Stimulated activated memory B cell treated with anti-CD40 and anti-IgM and Interleukin-4, amounts not matched to agents 10 μg/mL and 1 μg/mL and 100 μg/mL, for 72 hours (primary cell): ENCODE measurements around the gene FBXO47.
A peak's percentile ranks its signal among the peaks of the same experiment; 100 is the strongest.
"Not testable (repeated sequence)": the region's sequence is repeated elsewhere in the genome, so short reads cannot be mapped to it uniquely, and the experiment has no call there.

Source experiments
- ATAC-seq: fragments of 150-1000 bp; cut with Tn5 transposase; 2 replicates; pipeline ENCODE4 v1.10.0; 2021
- H3K27ac Mint-ChIP-seq: one replicate; pipeline ENCODE4 v1.8.0; 2022; ENCODE audit warnings: mild to moderate bottlenecking, mixed read lengths
- H3K27me3 Mint-ChIP-seq: one replicate; pipeline ENCODE4 v1.8.0; 2022; ENCODE audit warnings: mixed read lengths
- H3K36me3 Mint-ChIP-seq: one replicate; pipeline ENCODE4 v1.8.0; 2022; ENCODE audit warnings: mixed read lengths
- H3K4me1 Mint-ChIP-seq: one replicate; pipeline ENCODE4 v1.8.0; 2022; ENCODE audit warnings: mixed read lengths
- H3K4me3 Mint-ChIP-seq: one replicate; pipeline ENCODE4 v1.8.0; 2022; ENCODE audit warnings: mild to moderate bottlenecking, moderate library complexity, mixed read lengths
- H3K9me3 Mint-ChIP-seq: one replicate; pipeline ENCODE4 v1.8.0; 2022; ENCODE audit warnings: mixed read lengths

The FBXO47 gene

GRCh38 chr17:38918916-38919315 lies 48.3 kb downstream of the FBXO47 start:
- peak overlapping the region; percentile 76 for H3K27ac Mint-ChIP-seq
- peaks cover 62% of the 10 kb centered on the region for H3K36me3 Mint-ChIP-seq
- H3K27me3 Mint-ChIP-seq = no peaks in the 10 kb centered on the region
- no peaks in the 10 kb centered on the region for H3K9me3 Mint-ChIP-seq
- no peak for ATAC-seq
- peaks cover 37% of the 10 kb centered on the region for H3K4me1 Mint-ChIP-seq
- no peak overlapping the region for H3K4me3 Mint-ChIP-seq

GRCh38 chr17:38918129-38918913 lies 48.9 kb downstream of the FBXO47 start:
- no peak overlapping the region for H3K4me3 Mint-ChIP-seq
- peaks cover 37% of the 10 kb centered on the region for H3K4me1 Mint-ChIP-seq
- peaks cover 68% of the 10 kb centered on the region for H3K36me3 Mint-ChIP-seq
- no peak overlapping the region for H3K27ac Mint-ChIP-seq
- ATAC-seq = no peak
- no peaks in the 10 kb centered on the region for H3K9me3 Mint-ChIP-seq
- H3K27me3 Mint-ChIP-seq = no peaks in the 10 kb centered on the region

- Mint-ChIP-seq H3K4me1 (peaks cover 36% of the 10 kb centered on the region), H3K27ac (no peak overlapping the region), H3K36me3 (peaks cover 75% of the 10 kb centered on the region), H3K4me3 (no peak overlapping the region), H3K27me3 (no peaks in the 10 kb centered on the region), H3K9me3 (no peaks in the 10 kb centered on the region)
- no peak for ATAC-seq
These were observed 49.9 kb downstream of the FBXO47 start for GRCh38 chr17:38917259-38917658.

- no peak for ATAC-seq
- Mint-ChIP-seq H3K4me1 (peaks cover 31% of the 10 kb centered on the region), H3K9me3 (no peaks in the 10 kb centered on the region), H3K27ac (no peak overlapping the region), H3K36me3 (peaks cover 78% of the 10 kb centered on the region), H3K4me3 (no peak overlapping the region), H3K27me3 (no peaks in the 10 kb centered on the region)
These were observed 50.4 kb downstream of the FBXO47 start for GRCh38 chr17:38916771-38917170.

GRCh38 chr17:38915639-38915995 lies 51.6 kb downstream of the FBXO47 start:
- Mint-ChIP-seq H3K27ac (peak overlapping the region; percentile 46), H3K4me1 (peaks cover 20% of the 10 kb centered on the region), H3K9me3 (no peaks in the 10 kb centered on the region), H3K4me3 (no peak overlapping the region), H3K27me3 (no peaks in the 10 kb centered on the region), H3K36me3 (peaks cover 74% of the 10 kb centered on the region)
- ATAC-seq = no peak

GRCh38 chr17:38914741-38915638 lies 52.2 kb downstream of the FBXO47 start:
- H3K36me3 Mint-ChIP-seq = peaks cover 68% of the 10 kb centered on the region
- H3K27me3 Mint-ChIP-seq = no peaks in the 10 kb centered on the region
- H3K4me1 Mint-ChIP-seq = peaks cover 13% of the 10 kb centered on the region
- no peak overlapping the region for H3K4me3 Mint-ChIP-seq
- H3K27ac Mint-ChIP-seq = peak overlapping the region; percentile 46
- no peaks in the 10 kb centered on the region for H3K9me3 Mint-ChIP-seq
- ATAC-seq = no peak

GRCh38 chr17:38912221-38912813 lies 54.9 kb downstream of the FBXO47 start:
- Mint-ChIP-seq H3K4me1 (peaks cover 21% of the 10 kb centered on the region), H3K27ac (no peak overlapping the region)

GRCh38 chr17:38911731-38912081 lies 55.5 kb downstream of the FBXO47 start:
- Mint-ChIP-seq H3K4me1 (peaks cover 27% of the 10 kb centered on the region), H3K36me3 (peaks cover 42% of the 10 kb centered on the region)
- H3K27ac Mint-ChIP-seq, H3K27me3 Mint-ChIP-seq, H3K9me3 Mint-ChIP-seq, ATAC-seq, H3K4me3 Mint-ChIP-seq: not testable (repeated sequence)

More at GRCh38 chr17:38912221-38912813, 54.9 kb downstream of the FBXO47 start:
- Mint-ChIP-seq H3K27me3 (no peaks in the 10 kb centered on the region), H3K36me3 (peaks cover 48% of the 10 kb centered on the region), H3K4me3 (no peak overlapping the region), H3K9me3 (no peaks in the 10 kb centered on the region)
- no peak for ATAC-seq

GRCh38 chr17:38911081-38911730 lies 56.0 kb downstream of the FBXO47 start:
- H3K4me3 Mint-ChIP-seq = no peak overlapping the region
- H3K27ac Mint-ChIP-seq = no peak overlapping the region
- no peak for ATAC-seq
- peaks cover 32% of the 10 kb centered on the region for H3K4me1 Mint-ChIP-seq
- H3K27me3 Mint-ChIP-seq = no peaks in the 10 kb centered on the region
- peaks cover 38% of the 10 kb centered on the region for H3K36me3 Mint-ChIP-seq
- H3K9me3 Mint-ChIP-seq = no peaks in the 10 kb centered on the region

- no peak for ATAC-seq
- H3K27me3 Mint-ChIP-seq = no peaks in the 10 kb centered on the region
- H3K4me1 Mint-ChIP-seq = peaks cover 41% of the 10 kb centered on the region
- peaks cover 30% of the 10 kb centered on the region for H3K36me3 Mint-ChIP-seq
- no peak overlapping the region for H3K4me3 Mint-ChIP-seq
- H3K9me3 Mint-ChIP-seq = no peaks in the 10 kb centered on the region
- H3K27ac Mint-ChIP-seq = no peak overlapping the region
These were observed 56.9 kb downstream of the FBXO47 start for GRCh38 chr17:38910325-38910724.

- peak; percentile 66 for ATAC-seq
- Mint-ChIP-seq H3K9me3 (no peaks in the 10 kb centered on the region), H3K4me3 (peak overlapping the region; percentile 29), H3K27me3 (no peaks in the 10 kb centered on the region), H3K4me1 (peaks cover 46% of the 10 kb centered on the region), H3K27ac (peak overlapping the region; percentile 73), H3K36me3 (peaks cover 16% of the 10 kb centered on the region)
These were observed 58.5 kb downstream of the FBXO47 start for GRCh38 chr17:38908676-38909181.

GRCh38 chr17:38907930-38908675 lies 59.1 kb downstream of the FBXO47 start:
- peaks cover 46% of the 10 kb centered on the region for H3K4me1 Mint-ChIP-seq
- H3K9me3 Mint-ChIP-seq = no peaks in the 10 kb centered on the region
- ATAC-seq = peak; percentile 27
- peak overlapping the region; percentile 73 for H3K27ac Mint-ChIP-seq
- H3K27me3 Mint-ChIP-seq = no peaks in the 10 kb centered on the region
- H3K4me3 Mint-ChIP-seq = peak overlapping the region; percentile 29
- H3K36me3 Mint-ChIP-seq = peaks cover 16% of the 10 kb centered on the region

- no peaks in the 10 kb centered on the region for H3K9me3 Mint-ChIP-seq
- H3K27me3 Mint-ChIP-seq = no peaks in the 10 kb centered on the region
- peaks cover 10% of the 10 kb centered on the region for H3K36me3 Mint-ChIP-seq
- peaks cover 46% of the 10 kb centered on the region for H3K4me1 Mint-ChIP-seq
- no peak overlapping the region for H3K4me3 Mint-ChIP-seq
- peak overlapping the region; percentile 73 for H3K27ac Mint-ChIP-seq
- no peak for ATAC-seq
These were observed 60.6 kb downstream of the FBXO47 start for GRCh38 chr17:38906460-38907228.

- Mint-ChIP-seq H3K27me3 (no peaks in the 10 kb centered on the region), H3K27ac (peak overlapping the region; percentile 59), H3K9me3 (no peaks in the 10 kb centered on the region), H3K4me3 (no peak overlapping the region), H3K36me3 (peaks cover 16% of the 10 kb centered on the region), H3K4me1 (peaks cover 46% of the 10 kb centered on the region)
- ATAC-seq = no peak
These were observed 61.8 kb downstream of the FBXO47 start for GRCh38 chr17:38905375-38905774.
